Mesenchymal stem cell (in vitro differentiated cells and primary cell): ENCODE results near the gene TIMM44.

Experiments used
- DNase-seq: peaks from one replicate; pipeline ENCODE4 v3.0.0-alpha.2; 2013
- H2AFZ ChIP-seq: one replicate; pipeline ENCODE4 v1.6.1; 2013; ENCODE audit warnings: low read depth, mild to moderate bottlenecking, control low read depth, inconsistent platforms, low read length, moderate library complexity
- H2AK5ac ChIP-seq: 2 replicates; pipeline ENCODE4 v1.6.1; 2013; ENCODE audit warnings: low read length, moderate library complexity, mild to moderate bottlenecking, inconsistent platforms; ENCODE audit not compliant: severe bottlenecking
- H2BK120ac ChIP-seq: one replicate; pipeline ENCODE4 v1.6.1; 2013; ENCODE audit warnings: low read depth, mild to moderate bottlenecking, inconsistent platforms, low read length, moderate library complexity
- H2BK12ac ChIP-seq, 2 experiments: one replicate each; pipeline ENCODE4 v1.6.1; 2013; ENCODE audit warnings: inconsistent platforms in 2 of 2, low read length in 2 of 2, mild to moderate bottlenecking in 2 of 2, moderate library complexity in 2 of 2, control low read depth in 1 of 2
- H2BK15ac ChIP-seq: one replicate; pipeline ENCODE4 v1.6.1; 2013; ENCODE audit warnings: mild to moderate bottlenecking, low read depth, inconsistent platforms; ENCODE audit not compliant: poor library complexity, severe bottlenecking
- H2BK5ac ChIP-seq: 2 replicates; pipeline ENCODE4 v1.6.1; 2013; ENCODE audit warnings: low read depth, mild to moderate bottlenecking, low read length, control low read depth, inconsistent platforms; ENCODE audit not compliant: poor library complexity, severe bottlenecking
- H3K14ac ChIP-seq, 2 experiments: one replicate each; pipeline ENCODE4 v1.6.1; 2013; ENCODE audit warnings: inconsistent platforms in 2 of 2, low read length in 2 of 2, control low read depth in 1 of 2, mild to moderate bottlenecking in 1 of 2, moderate library complexity in 1 of 2
- H3K18ac ChIP-seq, 2 experiments: one replicate each; pipeline ENCODE4 v1.6.1; 2013; ENCODE audit warnings: inconsistent platforms in 2 of 2, low read length in 2 of 2, control low read depth in 1 of 2, low read depth in 1 of 2, mild to moderate bottlenecking in 1 of 2
- H3K23ac ChIP-seq, 2 experiments: one replicate each; pipeline ENCODE4 v1.6.1; 2013; ENCODE audit warnings: inconsistent platforms in 2 of 2, low read length in 2 of 2, mild to moderate bottlenecking in 2 of 2, moderate library complexity in 2 of 2, control low read depth in 1 of 2
- H3K27ac ChIP-seq: 2 replicates; pipeline ENCODE4 v1.5.1; 2013; ENCODE audit warnings: mild to moderate bottlenecking, moderate library complexity, low read length, control low read depth, inconsistent platforms; ENCODE audit not compliant: poor library complexity, severe bottlenecking
- H3K27me3 ChIP-seq, 2 experiments: 2 replicates each; pipeline versions ENCODE4 v1.6.1 to v1.7.0; 2013; ENCODE audit warnings: low read length in 2 of 2, mild to moderate bottlenecking in 2 of 2, moderate library complexity in 2 of 2, control low read depth in 1 of 2, inconsistent platforms in 1 of 2; ENCODE audit not compliant: control insufficient read depth in 1 of 2, insufficient read depth in 1 of 2
- H3K36me3 ChIP-seq, 2 experiments: 2 replicates each; pipeline versions ENCODE4 v1.6.1 to v1.7.0; 2013; ENCODE audit warnings: low read length in 2 of 2, control low read depth in 1 of 2, inconsistent platforms in 1 of 2, low read depth in 1 of 2, mild to moderate bottlenecking in 1 of 2; ENCODE audit not compliant: insufficient read depth in 2 of 2, control insufficient read depth in 1 of 2
- H3K4ac ChIP-seq, 2 experiments: one replicate each; pipeline ENCODE4 v1.6.1; 2013; ENCODE audit warnings: inconsistent platforms in 2 of 2, low read length in 2 of 2, mild to moderate bottlenecking in 2 of 2, moderate library complexity in 2 of 2, control low read depth in 1 of 2, low read depth in 1 of 2
- H3K4me1 ChIP-seq: 2 replicates; pipeline ENCODE4 v1.6.1; 2013; ENCODE audit warnings: low read depth, low read length, control low read depth; ENCODE audit not compliant: control insufficient read depth, insufficient read depth
- H3K4me2 ChIP-seq: 2 replicates; pipeline ENCODE4 v1.6.1; 2013; ENCODE audit warnings: low read length, mild to moderate bottlenecking, inconsistent platforms; ENCODE audit not compliant: poor library complexity, severe bottlenecking
- H3K4me3 ChIP-seq, 2 experiments: 2 replicates each; pipeline versions ENCODE4 v1.5.1 to v1.7.0; 2013; ENCODE audit warnings: low read length in 2 of 2, mild to moderate bottlenecking in 2 of 2, control low read depth in 1 of 2, low read depth in 1 of 2; ENCODE audit not compliant: insufficient read depth in 1 of 2
- H3K79me1 ChIP-seq: replicated peaks from 2 replicates; pipeline ENCODE4 v1.6.1; 2013; ENCODE audit warnings: mild to moderate bottlenecking, control low read depth, low read length, inconsistent platforms; ENCODE audit not compliant: poor library complexity, severe bottlenecking
- H3K9ac ChIP-seq: 2 replicates; pipeline ENCODE4 v1.7.0; 2013; ENCODE audit warnings: mild to moderate bottlenecking, low read length, moderate library complexity
- H3K9me3 ChIP-seq: 2 replicates; pipeline ENCODE4 v1.7.0; 2013; ENCODE audit warnings: mild to moderate bottlenecking, low read length; ENCODE audit not compliant: control insufficient read depth
- H4K8ac ChIP-seq: one replicate; pipeline ENCODE4 v1.6.1; 2013; ENCODE audit warnings: inconsistent platforms, mild to moderate bottlenecking, low read length, moderate library complexity
- H4K91ac ChIP-seq: one replicate; pipeline ENCODE4 v1.6.1; 2013; ENCODE audit warnings: mild to moderate bottlenecking, low read length, inconsistent platforms
- WGBS: methylation state at CpG from one replicate; pipeline ENCODE4 v1.1.7; 2013; ENCODE audit warnings: mixed read lengths; 5-methylcytosine and 5-hydroxymethylcytosine counted together

The TIMM44 gene

DNA sequence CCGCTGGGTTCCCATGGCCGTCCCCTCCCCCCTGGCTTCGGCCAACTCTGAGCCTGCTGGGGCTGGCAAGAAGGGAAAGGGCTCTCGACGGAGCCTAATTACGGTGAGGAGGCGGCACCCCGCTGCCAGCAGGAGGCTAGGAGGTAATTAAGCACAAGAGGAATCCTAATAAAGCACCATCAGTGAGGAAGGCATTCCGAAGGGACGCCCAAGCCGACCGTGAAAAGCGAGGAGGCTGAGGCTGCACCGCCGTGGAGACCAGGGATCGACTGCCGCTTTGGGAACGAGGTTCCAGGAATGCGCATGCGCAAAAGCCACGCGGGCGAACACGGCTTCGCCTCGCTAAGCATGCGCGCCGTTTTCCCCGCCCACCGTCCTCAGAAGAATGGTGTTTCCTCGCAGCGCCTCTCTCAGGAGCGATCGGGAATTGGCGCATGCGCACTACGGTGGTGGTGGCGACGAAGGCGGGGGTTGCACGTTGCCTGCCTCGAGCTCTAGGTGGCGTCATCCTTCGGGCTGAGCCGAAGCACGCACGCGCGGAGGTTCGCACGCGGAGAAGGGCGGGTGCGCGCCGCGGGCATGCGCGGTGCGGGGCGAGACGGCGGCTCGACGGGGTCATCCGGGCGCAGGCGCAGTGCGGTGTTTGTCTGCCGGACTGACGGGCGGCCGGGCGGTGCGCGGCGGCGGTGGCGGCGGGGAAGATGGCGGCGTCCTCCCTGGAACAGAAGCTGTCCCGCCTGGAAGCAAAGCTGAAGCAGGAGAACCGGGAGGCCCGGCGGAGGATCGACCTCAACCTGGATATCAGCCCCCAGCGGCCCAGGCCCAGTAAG is 40.0 kb downstream of the TIMM44 start, which contains the start of gene MAP2K7:
Gene MAP2K7 (plus strand): TSS at position 634 of the 830 bp plus-strand sequence. CDS start 68 bp downstream, at position 702.
- peak; percentile 98 for DNase-seq
- Histone ChIP-seq H2BK12ac (peak within 1 kb of the TSS; percentile 17 to 72), H3K27me3 (no peaks in the 10 kb centered on the region)

DNA sequence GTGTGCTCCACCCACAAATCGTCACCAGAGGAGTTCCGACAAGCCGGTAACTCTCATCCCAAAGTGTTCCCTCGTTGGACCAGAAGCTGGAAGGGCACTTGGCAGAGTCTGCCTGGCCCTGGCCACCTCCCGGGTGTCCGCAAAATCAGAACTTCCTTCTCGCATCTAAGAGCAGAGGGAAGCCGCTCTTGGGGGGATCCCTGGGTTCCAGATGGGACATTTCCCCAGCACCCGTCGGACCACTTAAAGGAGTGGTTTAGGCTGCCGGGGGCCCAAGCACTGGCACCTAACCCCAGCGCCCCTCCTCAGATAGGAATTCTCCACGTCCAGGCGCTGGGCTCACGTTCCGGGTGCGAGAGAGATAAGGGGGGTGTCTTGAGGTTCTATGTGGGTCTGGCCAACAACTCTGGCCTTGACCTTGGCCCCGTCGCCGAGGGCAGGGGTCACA is 40.6 kb downstream of the TIMM44 start:
- peak overlapping the region; percentile 97 to 99 for H3K18ac ChIP-seq
- no peak for DNase-seq
- peaks cover 38% of the 10 kb centered on the region for H3K79me1 ChIP-seq
- peak overlapping the region in 1 of 2 experiments; percentile 93 for H3K14ac ChIP-seq
- peak overlapping the region; percentile 97 for H2AK5ac ChIP-seq
- peak overlapping the region in 1 of 2 experiments; percentile 53 for H3K23ac ChIP-seq
- no peaks in the 10 kb centered on the region for H3K27me3 ChIP-seq
- H2BK5ac ChIP-seq, result peak overlapping the region; percentile 46
- 61% methylated on average over 20 of the region's 20 CpGs for WGBS
- H3K4ac ChIP-seq, result peak overlapping the region; percentile 92 to 94
- no peak overlapping the region for H2AFZ ChIP-seq
- H2BK120ac ChIP-seq, result peak overlapping the region; percentile 61
- peaks cover 33% of the 10 kb centered on the region for H3K4me1 ChIP-seq
- H3K4me2 ChIP-seq, result peak overlapping the region; percentile 93
- H4K91ac ChIP-seq, result peak overlapping the region; percentile 88
- peaks cover 26 to 53% of the 10 kb centered on the region in 2 experiments for H3K36me3 ChIP-seq
- H3K9ac ChIP-seq, result peak overlapping the region; percentile 92
- H2BK12ac ChIP-seq, result peak overlapping the region in 1 of 2 experiments; percentile 11
- H3K9me3 ChIP-seq, result no peaks in the 10 kb centered on the region
- peak overlapping the region; percentile 84 for H2BK15ac ChIP-seq
- H3K27ac ChIP-seq, result peak overlapping the region; percentile 80
- H4K8ac ChIP-seq, result peak overlapping the region; percentile 97
- H3K4me3 ChIP-seq, result peak overlapping the region; percentile 65 to 90

More for the DNA sequence above, 40.0 kb downstream of the TIMM44 start, which contains the start of gene MAP2K7:
- peak within 1 kb of the TSS in 1 of 2 experiments; percentile 93 for H3K14ac ChIP-seq
- H2AK5ac ChIP-seq, result peak within 1 kb of the TSS; percentile 97
- peak within 1 kb of the TSS; percentile 92 to 94 for H3K4ac ChIP-seq
- peaks cover 35% of the 10 kb centered on the region for H3K4me1 ChIP-seq
- H3K9ac ChIP-seq, result peak within 1 kb of the TSS; percentile 93
- peak within 1 kb of the TSS; percentile 91 for H2BK120ac ChIP-seq
- peaks cover 39% of the 10 kb centered on the region for H3K79me1 ChIP-seq
- peaks cover 26 to 55% of the 10 kb centered on the region in 2 experiments for H3K36me3 ChIP-seq
- peak within 1 kb of the TSS; percentile 89 to 97 for H3K4me3 ChIP-seq
- WGBS, result under 1% methylated on average over 66 of the region's 89 CpGs
- peak within 1 kb of the TSS; percentile 83 for H3K27ac ChIP-seq
- H3K18ac ChIP-seq, result peak within 1 kb of the TSS; percentile 97 to 99
- H2BK5ac ChIP-seq, result peak within 1 kb of the TSS; percentile 53
- H2BK15ac ChIP-seq, result peak within 1 kb of the TSS; percentile 84
- H4K91ac ChIP-seq, result peak within 1 kb of the TSS; percentile 88
- H4K8ac ChIP-seq, result peak within 1 kb of the TSS; percentile 97
- H3K4me2 ChIP-seq, result peak within 1 kb of the TSS; percentile 93
- H2AFZ ChIP-seq, result peak within 1 kb of the TSS; percentile 90
- no peaks in the 10 kb centered on the region for H3K9me3 ChIP-seq
- H3K23ac ChIP-seq, result peak within 1 kb of the TSS in 1 of 2 experiments; percentile 53

DNA sequence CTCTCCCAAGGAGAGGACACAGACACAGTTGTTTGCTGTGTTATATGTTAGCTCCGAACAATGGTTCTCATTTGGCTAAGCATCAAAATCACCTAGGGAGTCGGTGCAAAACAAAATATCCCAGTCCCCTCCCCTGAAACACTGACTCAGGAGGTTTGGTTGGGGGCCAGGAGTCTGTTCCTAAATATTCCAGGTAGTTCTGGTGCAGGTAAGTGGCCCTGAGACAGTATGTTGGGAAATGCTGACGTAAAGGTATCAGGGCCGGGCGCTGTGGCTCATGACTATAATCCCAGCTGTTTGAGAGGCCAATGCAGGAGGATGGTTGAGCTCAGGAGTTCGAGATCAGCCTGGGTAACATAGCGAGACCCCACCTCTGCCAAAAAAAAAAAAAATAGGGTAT is 42.1 kb downstream of the TIMM44 start:
- no peak for DNase-seq
- H3K9ac ChIP-seq, result no peak overlapping the region
- H3K4ac ChIP-seq, result no peak overlapping the region
- no peak overlapping the region for H3K18ac ChIP-seq
- no peak overlapping the region for H3K4me3 ChIP-seq
- H3K14ac ChIP-seq, result no peak overlapping the region
- H3K36me3 ChIP-seq, result peaks cover 21 to 47% of the 10 kb centered on the region in 2 experiments
- H3K27ac ChIP-seq, result no peak overlapping the region
- H4K91ac ChIP-seq, result no peak overlapping the region
- H2AFZ ChIP-seq, result no peak overlapping the region
- H3K4me1 ChIP-seq, result peaks cover 27% of the 10 kb centered on the region
- no peak overlapping the region for H2BK5ac ChIP-seq
- peaks cover 30% of the 10 kb centered on the region for H3K79me1 ChIP-seq
- H3K23ac ChIP-seq, result no peak overlapping the region
- H2BK120ac ChIP-seq, result no peak overlapping the region
- WGBS, result 97% methylated on average over 7 of the region's 7 CpGs
- no peak overlapping the region for H3K4me2 ChIP-seq
- no peaks in the 10 kb centered on the region for H3K27me3 ChIP-seq
- H2AK5ac ChIP-seq, result no peak overlapping the region
- no peak overlapping the region for H4K8ac ChIP-seq
- H3K9me3 ChIP-seq, result no peaks in the 10 kb centered on the region
- H2BK12ac ChIP-seq, result no peak overlapping the region
- H2BK15ac ChIP-seq, result no peak overlapping the region

DNA sequence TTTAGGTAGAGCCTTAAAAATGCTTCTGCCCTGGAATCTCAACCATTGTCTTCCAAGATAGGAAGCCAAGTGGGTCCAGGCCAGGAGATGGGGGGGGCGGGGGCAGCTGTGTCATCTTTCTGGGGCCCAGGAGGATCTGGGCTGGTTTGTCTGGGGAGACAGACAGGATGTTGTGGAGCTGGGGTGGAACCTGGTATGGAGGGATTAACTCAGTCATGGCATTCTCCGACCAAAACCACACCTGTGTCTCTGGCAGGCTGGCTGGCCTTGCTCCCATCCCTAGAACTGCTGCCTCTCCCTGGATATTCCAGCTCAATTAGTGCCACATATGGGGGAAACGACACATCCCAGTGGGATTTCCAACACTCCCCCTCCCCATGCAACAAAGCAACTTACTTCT is 42.5 kb downstream of the TIMM44 start:
- Histone ChIP-seq H3K4me3 (no peak overlapping the region), H3K14ac (no peak overlapping the region), H3K4me1 (peaks cover 23% of the 10 kb centered on the region), H3K36me3 (peaks cover 19 to 43% of the 10 kb centered on the region in 2 experiments), H2BK15ac (no peak overlapping the region), H3K9me3 (no peaks in the 10 kb centered on the region), H2AFZ (no peak overlapping the region), H3K27ac (no peak overlapping the region), H3K4me2 (no peak overlapping the region), H2BK120ac (no peak overlapping the region), H3K27me3 (no peaks in the 10 kb centered on the region), H2AK5ac (no peak overlapping the region), H3K23ac (no peak overlapping the region), H4K91ac (no peak overlapping the region), H3K18ac (no peak overlapping the region), H2BK12ac (no peak overlapping the region), H2BK5ac (no peak overlapping the region), H3K4ac (no peak overlapping the region), H4K8ac (no peak overlapping the region), H3K79me1 (peaks cover 28% of the 10 kb centered on the region), H3K9ac (no peak overlapping the region)
- 82% methylated on average over 2 of the region's 3 CpGs for WGBS
- no peak for DNase-seq
